ENCODE results near the gene TERB1.

TERB1 gene

GRCh38 chr16:66843191-66843590 lies 41.8 kb upstream of the TERB1 start:
- no peak overlapping the region for H3K4me3 ChIP-seq (ENCODE audit: control insufficient read depth, low read depth, low read length)
- no peak for TF ChIP-seq CTCF (IDR thresholded peaks at IDR 0.05; ENCODE audit: control insufficient read depth, insufficient read depth, low read depth, low read length, missing control alignments)
- no peak for DNase-seq (ENCODE audit: low read depth)

GRCh38 chr16:66842765-66843164 lies 41.4 kb upstream of the TERB1 start:
- no peak for TF ChIP-seq CTCF (IDR thresholded peaks at IDR 0.05; ENCODE audit: control insufficient read depth, insufficient read depth, low read depth, low read length, missing control alignments)
- no peak overlapping the region for H3K4me3 ChIP-seq (ENCODE audit: control insufficient read depth, low read depth, low read length)
- no peak for DNase-seq (ENCODE audit: low read depth)

- TF ChIP-seq CTCF (IDR thresholded peaks at IDR 0.05; ENCODE audit: control insufficient read depth, insufficient read depth, low read depth, low read length, missing control alignments): no peak
- H3K4me3 ChIP-seq (ENCODE audit: control insufficient read depth, low read depth, low read length): no peak overlapping the region
Observed at GRCh38 chr16:66841366-66841765, 40.0 kb upstream of the TERB1 start.

GRCh38 chr16:66840883-66841282 lies 39.5 kb upstream of the TERB1 start:
- TF ChIP-seq CTCF (IDR thresholded peaks at IDR 0.05; ENCODE audit: control insufficient read depth, insufficient read depth, low read depth, low read length, missing control alignments): no peak
- H3K4me3 ChIP-seq (ENCODE audit: control insufficient read depth, low read depth, low read length): no peak overlapping the region
- DNase-seq (ENCODE audit: low read depth): no peak

More at GRCh38 chr16:66841366-66841765, 40.0 kb upstream of the TERB1 start:
- no peak for DNase-seq (ENCODE audit: low read depth)

- TF ChIP-seq CTCF (IDR thresholded peaks at IDR 0.05; ENCODE audit: control insufficient read depth, insufficient read depth, low read depth, low read length, missing control alignments): no peak
Observed at GRCh38 chr16:66834746-66835145, 33.4 kb upstream of the TERB1 start.

GRCh38 chr16:66832661-66833305 lies 31.4 kb upstream of the TERB1 start:
- no peak for TF ChIP-seq CTCF (IDR thresholded peaks at IDR 0.05; ENCODE audit: control insufficient read depth, insufficient read depth, low read depth, low read length, missing control alignments)
- H3K4me3 ChIP-seq (ENCODE audit: control insufficient read depth, low read depth, low read length): no peak overlapping the region
- peak; percentile 37 for DNase-seq (ENCODE audit: low read depth)

More at GRCh38 chr16:66834746-66835145, 33.4 kb upstream of the TERB1 start:
- H3K4me3 ChIP-seq (ENCODE audit: control insufficient read depth, low read depth, low read length): no peak overlapping the region
- DNase-seq (ENCODE audit: low read depth): no peak

Data from AG09309 (cell line).